ENCODE measurements around the gene SIM2. TPM values are rescaled to one million over a fixed set of nuclear protein-coding genes. Genes with fewer than 3 reads are reported as not detected.

Gene SIM2
- total RNA-seq, 1 experiment from 2014 or later = 23.9 TPM

DNA sequence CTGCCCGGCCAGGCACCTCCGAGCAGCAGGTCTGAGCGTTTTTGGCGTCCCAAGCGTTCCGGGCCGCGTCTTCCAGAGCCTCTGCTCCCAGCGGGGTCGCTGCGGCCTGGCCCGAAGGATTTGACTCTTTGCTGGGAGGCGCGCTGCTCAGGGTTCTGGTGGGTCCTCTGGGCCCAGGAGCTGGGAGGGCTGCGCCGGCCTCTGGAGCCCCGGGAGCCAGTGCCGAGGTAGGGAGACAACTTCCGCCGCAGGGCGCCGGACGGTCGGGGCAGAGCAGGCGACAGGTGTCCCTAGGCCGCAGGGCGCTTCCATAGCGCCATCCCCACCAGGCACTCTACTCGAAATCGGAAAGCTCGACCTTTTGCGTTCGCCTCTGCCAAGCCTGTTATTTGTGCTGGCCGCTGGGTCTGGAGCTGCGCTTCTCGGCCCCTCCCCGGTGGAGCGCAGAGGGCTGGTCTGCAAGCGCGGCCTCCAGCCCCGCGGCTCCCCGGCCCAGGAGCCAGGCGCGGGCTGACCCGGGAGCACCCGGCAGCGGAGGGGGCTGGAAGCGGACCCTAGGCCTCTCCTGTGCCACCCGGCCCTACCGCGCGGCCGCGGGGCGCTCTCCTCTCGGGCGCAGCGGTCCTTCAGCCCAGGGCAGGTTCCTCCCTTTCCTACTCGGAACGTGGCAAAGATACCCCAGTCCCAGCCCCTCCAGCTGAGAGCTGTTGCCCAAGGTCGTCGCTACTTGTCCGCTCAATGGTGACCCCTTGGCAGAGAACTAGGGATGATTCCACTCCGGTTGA lies 2.2 kb downstream of the SIM2 start:
- Histone ChIP-seq H2AFZ (ENCODE audit: low read depth, low read length, poor library complexity, severe bottlenecking) (no peak overlapping the region), H3K9me3 (ENCODE audit: control insufficient read depth in 1 of 2, insufficient read depth in 1 of 2, low read depth in 1 of 2, low read length in 2 of 2) (no peaks in the 10 kb centered on the region), H3K79me2 (ENCODE audit: insufficient read depth, low read length) (peaks cover 68% of the 10 kb centered on the region), H4K20me1 (ENCODE audit: insufficient read depth) (no peaks in the 10 kb centered on the region), H3K36me3 (ENCODE audit: control insufficient read depth in 1 of 2, insufficient read depth in 2 of 2, low read length in 2 of 2) (no peaks in the 10 kb centered on the region), H3K27me3 (ENCODE audit: insufficient read depth, low read length) (no peaks in the 10 kb centered on the region), H3K4me2 (ENCODE audit: low read length) (peak overlapping the region; percentile 97), H3K4me1 (ENCODE audit: control insufficient read depth in 1 of 2, insufficient read depth in 2 of 2, low read length in 2 of 2) (peaks cover 10 to 24% of the 10 kb centered on the region in 2 experiments), H3K27ac (ENCODE audit: low read depth, low read length) (peak overlapping the region; percentile 93), H3K9me2 (ENCODE audit: insufficient read depth) (no peaks in the 10 kb centered on the region), H3K4me3 (replicated peaks in 1 of 2; ENCODE audit: low read depth in 1 of 2, low read length in 2 of 2) (peak overlapping the region; percentile 71 to 75), H3K9ac (ENCODE audit: low read length) (peak overlapping the region; percentile 73)
- RAD21 ChIA-PET (ENCODE audit: low non-redundant PET in 1 of 2, low total read pairs in 2 of 2, uncharacterized antibody in 2 of 2, unreplicated experiment in 2 of 2) = interaction anchor here in 1 of 2 experiments (1.1 kb wide), 1 partner anchor 153 kb away, joined by 3 read pairs; no protein-coding TSS in a partner anchor
- CTCF ChIA-PET = interaction anchor here (0.7 kb wide), 1 partner anchor 216 kb away, joined by 3 read pairs; no protein-coding TSS in a partner anchor
- intact Hi-C loops (cut with micrococcal nuclease) = no loop called here
- TF ChIP-seq ZFX (IDR thresholded peaks at IDR 0.05) = peak; percentile 68; the same call in 1 of the 2 replicates
- TF ChIP-seq JUND (IDR thresholded peaks at IDR 0.05) = no peak
- ATAC-seq (peak; percentile 26), DNase-seq (ENCODE audit: low read depth, low spot score) (no peak)
- BruUV-seq (replicated peaks) = no TSS peak
- POLR2A ChIA-PET = no interaction called here

DNA sequence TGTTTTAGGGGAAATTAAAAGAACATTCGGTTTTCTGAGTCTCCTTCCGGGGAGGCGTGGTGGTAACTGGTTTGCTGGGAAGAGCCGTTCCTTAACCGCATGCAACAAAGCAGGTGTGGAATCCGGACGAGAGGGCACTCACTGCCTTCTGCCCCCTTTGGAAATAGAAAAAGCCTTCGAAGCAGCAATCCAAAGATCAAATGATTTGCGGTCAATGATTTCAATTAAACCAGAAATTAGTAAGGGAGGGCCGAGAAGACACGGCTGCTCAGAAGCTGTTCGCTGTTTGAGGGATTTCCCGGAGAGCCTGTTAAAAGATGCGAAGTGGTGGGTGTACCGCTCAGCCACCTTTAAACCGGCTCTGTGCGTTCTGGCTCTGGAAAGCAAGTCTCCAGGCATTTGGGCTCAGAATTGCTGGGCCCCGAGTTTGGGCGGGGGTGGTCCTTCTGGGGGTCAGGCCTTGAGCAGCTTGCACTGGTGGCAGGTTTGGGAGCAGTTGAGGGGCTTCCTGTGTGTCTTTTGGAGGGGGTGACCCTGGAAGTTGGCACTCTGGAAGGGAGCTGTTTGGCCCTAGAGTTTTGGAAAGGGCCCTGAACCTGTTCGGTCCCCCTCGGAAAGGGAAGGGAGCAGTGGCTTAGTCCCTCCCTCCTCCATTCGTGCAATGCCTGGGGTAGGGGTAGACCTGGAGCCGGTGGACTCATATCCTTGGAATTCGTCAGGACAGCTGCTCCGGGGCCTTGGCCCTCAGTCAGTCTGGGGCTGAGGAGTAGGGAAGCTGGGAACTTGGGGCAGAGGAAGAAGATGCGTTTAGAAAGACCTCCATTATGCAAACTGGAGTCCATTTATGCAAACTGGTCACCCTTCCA lies 3.1 kb downstream of the SIM2 start:
- Histone ChIP-seq H3K27me3 (ENCODE audit: insufficient read depth, low read length) (no peaks in the 10 kb centered on the region), H4K20me1 (ENCODE audit: insufficient read depth) (no peaks in the 10 kb centered on the region), H2AFZ (ENCODE audit: low read depth, low read length, poor library complexity, severe bottlenecking) (no peak overlapping the region), H3K27ac (ENCODE audit: low read depth, low read length) (peak overlapping the region; percentile 93), H3K4me2 (ENCODE audit: low read length) (peak overlapping the region; percentile 97), H3K9me2 (ENCODE audit: insufficient read depth) (no peaks in the 10 kb centered on the region), H3K9ac (ENCODE audit: low read length) (peak overlapping the region; percentile 73), H3K79me2 (ENCODE audit: insufficient read depth, low read length) (peaks cover 76% of the 10 kb centered on the region), H3K4me3 (replicated peaks in 1 of 2; ENCODE audit: low read depth in 1 of 2, low read length in 2 of 2) (peak overlapping the region; percentile 71 to 75), H3K36me3 (ENCODE audit: control insufficient read depth in 1 of 2, insufficient read depth in 2 of 2, low read length in 2 of 2) (no peaks in the 10 kb centered on the region), H3K4me1 (ENCODE audit: control insufficient read depth in 1 of 2, insufficient read depth in 2 of 2, low read length in 2 of 2) (peaks cover 10 to 24% of the 10 kb centered on the region in 2 experiments), H3K9me3 (ENCODE audit: control insufficient read depth in 1 of 2, insufficient read depth in 1 of 2, low read depth in 1 of 2, low read length in 2 of 2) (no peaks in the 10 kb centered on the region)
- DNase-seq (ENCODE audit: low read depth, low spot score) (no peak), ATAC-seq (no peak)
- intact Hi-C loops (cut with micrococcal nuclease) = no loop called here
- TF ChIP-seq YY1 (IDR thresholded peaks at IDR 0.05; ENCODE audit: extremely low read depth, insufficient replicate concordance, low read depth, low read length) = no peak
- TF ChIP-seq SRF (IDR thresholded peaks at IDR 0.05; ENCODE audit: low read depth) = no peak
- TF ChIP-seq JUND (IDR thresholded peaks at IDR 0.05) = no peak
- TF ChIP-seq SIN3A (IDR thresholded peaks at IDR 0.05; ENCODE audit: low read depth) = no peak
- TF ChIP-seq, protein P1, sequence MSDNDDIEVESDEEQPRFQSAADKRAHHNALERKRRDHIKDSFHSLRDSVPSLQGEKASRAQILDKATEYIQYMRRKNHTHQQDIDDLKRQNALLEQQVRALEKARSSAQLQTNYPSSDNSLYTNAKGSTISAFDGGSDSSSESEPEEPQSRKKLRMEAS (IDR thresholded peaks at IDR 0.05) = no peak
- TF ChIP-seq POLR2A (IDR thresholded peaks at IDR 0.05; ENCODE audit: borderline replicate concordance, extremely low read depth, insufficient read depth, insufficient read length) = no peak
- no peak for TF ChIP-seq ZFX (IDR thresholded peaks at IDR 0.05)
- no peak for TF ChIP-seq ELF1 (IDR thresholded peaks at IDR 0.05; ENCODE audit: borderline replicate concordance, low read depth)
- TF ChIP-seq TCF7L2 (IDR thresholded peaks at IDR 0.05; ENCODE audit: borderline replicate concordance, extremely low read depth, insufficient read depth, insufficient read length) = no peak
- TF ChIP-seq, protein P2, sequence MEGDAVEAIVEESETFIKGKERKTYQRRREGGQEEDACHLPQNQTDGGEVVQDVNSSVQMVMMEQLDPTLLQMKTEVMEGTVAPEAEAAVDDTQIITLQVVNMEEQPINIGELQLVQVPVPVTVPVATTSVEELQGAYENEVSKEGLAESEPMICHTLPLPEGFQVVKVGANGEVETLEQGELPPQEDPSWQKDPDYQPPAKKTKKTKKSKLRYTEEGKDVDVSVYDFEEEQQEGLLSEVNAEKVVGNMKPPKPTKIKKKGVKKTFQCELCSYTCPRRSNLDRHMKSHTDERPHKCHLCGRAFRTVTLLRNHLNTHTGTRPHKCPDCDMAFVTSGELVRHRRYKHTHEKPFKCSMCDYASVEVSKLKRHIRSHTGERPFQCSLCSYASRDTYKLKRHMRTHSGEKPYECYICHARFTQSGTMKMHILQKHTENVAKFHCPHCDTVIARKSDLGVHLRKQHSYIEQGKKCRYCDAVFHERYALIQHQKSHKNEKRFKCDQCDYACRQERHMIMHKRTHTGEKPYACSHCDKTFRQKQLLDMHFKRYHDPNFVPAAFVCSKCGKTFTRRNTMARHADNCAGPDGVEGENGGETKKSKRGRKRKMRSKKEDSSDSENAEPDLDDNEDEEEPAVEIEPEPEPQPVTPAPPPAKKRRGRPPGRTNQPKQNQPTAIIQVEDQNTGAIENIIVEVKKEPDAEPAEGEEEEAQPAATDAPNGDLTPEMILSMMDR (IDR thresholded peaks at IDR 0.05 in 2 of 3, conservative IDR thresholded peaks at IDR 0.05 in 1 of 3; ENCODE audit: borderline replicate concordance in 1 of 3, insufficient read depth in 1 of 3, low read depth in 2 of 3, low read length in 2 of 3) = no peak
- no peak for TF ChIP-seq CEBPB (IDR thresholded peaks at IDR 0.05; ENCODE audit: low read depth)
- no peak for TF ChIP-seq FOSL1 (IDR thresholded peaks at IDR 0.05; ENCODE audit: low read depth)
- RAD21 ChIA-PET (ENCODE audit: low non-redundant PET in 1 of 2, low total read pairs in 2 of 2, uncharacterized antibody in 2 of 2, unreplicated experiment in 2 of 2) = no interaction called here
- TSS peak; percentile 25 for BruUV-seq (replicated peaks)
- POLR2A ChIA-PET = no interaction called here
- CTCF ChIA-PET = interaction anchor here (1.2 kb wide), 1 partner anchor 71 kb away, joined by 4 read pairs; no protein-coding TSS in a partner anchor
